ENCODE data around the gene APBB2.

- TF ChIP-seq CTCF (IDR thresholded peaks at IDR 0.05) (no peak), POLR2A (IDR thresholded peaks at IDR 0.05) (no peak)
Measured at GRCh38 chr4:41025824-41026223, 188.5 kb downstream of the APBB2 start.
